OCI-LY3 (cell line): ENCODE measurements around the gene SPDYE1.
"Not testable (repeated sequence)": the region's sequence is repeated elsewhere in the genome, so short reads cannot be mapped to it uniquely, and the experiment has no call there.

ENCODE experiments used
- CTCF ChIP-seq: fragments of 200-600, 300-600 bp; sonication (generic); IDR thresholded peaks from 2 replicates; pipeline ENCODE4 v1.5.1; 2014; ENCODE audit warnings: antibody characterized with exemption, low read length, low read depth
- EZH2phosphoT487 ChIP-seq: fragments of 200-600 bp; shearing (Covaris generic); IDR thresholded peaks from 2 replicates; pipeline ENCODE4 v1.6.1; 2018; ENCODE audit warnings: antibody characterized with exemption, mixed run types, low read depth

GRCh38 chr7:44032031-44032430 is 34.3 kb downstream of the SPDYE1 start:
- TF ChIP-seq CTCF, EZH2phosphoT487: not testable (repeated sequence)
